Activated naive CD4-positive, alpha-beta T cell (primary cell): ENCODE results near the gene KRT8.
"Not testable (repeated sequence)": the region's sequence is repeated elsewhere in the genome, so short reads cannot be mapped to it uniquely, and the experiment has no call there.

Source experiments
- DNase-seq, 4 experiments: peaks; one replicate each; lab custom pipeline; 2025; lab: John Stamatoyannopoulos, UW

The KRT8 gene

GRCh38 chr12:52901715-52902541 lies 2.9 kb downstream of the KRT8 start:
- DNase-seq, result no peak

DNA sequence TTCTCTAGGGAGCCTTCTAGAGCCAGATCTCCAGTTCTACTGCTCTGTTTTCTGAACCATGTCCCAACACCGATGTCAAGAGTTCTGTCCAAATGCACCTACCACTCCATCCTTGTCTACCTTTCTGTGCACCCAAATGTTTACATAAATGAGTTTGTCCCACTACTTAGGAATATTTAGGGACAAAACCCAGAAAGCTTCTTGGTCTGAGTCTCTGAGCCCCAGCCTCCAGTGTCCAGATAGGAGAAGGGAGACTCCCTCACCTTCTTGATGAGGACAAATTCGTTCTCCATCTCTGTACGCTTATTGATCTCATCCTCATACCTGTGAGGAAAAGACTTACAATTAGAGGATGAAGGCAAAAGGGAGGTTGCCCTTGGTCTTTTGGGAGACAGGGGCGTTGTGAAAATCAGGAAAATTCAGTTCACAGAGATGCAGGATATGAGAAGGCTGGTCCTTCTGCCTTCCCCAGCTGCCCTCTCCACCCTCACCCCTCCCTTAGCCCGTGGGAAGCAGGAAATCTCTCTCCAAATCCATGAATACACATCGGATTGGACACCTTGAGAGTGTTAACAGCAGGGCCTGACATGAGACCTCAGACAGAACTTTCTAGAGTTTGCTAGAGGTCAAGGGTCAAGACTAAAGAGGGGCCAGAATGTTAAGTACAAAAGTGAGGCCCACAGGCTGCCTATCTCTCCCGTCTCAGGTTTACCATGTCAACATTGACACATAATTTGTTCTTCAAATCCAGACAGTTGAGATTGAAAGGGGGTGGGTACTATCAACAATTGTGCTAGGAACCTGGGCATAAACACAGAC lies 3.8 kb downstream of the KRT8 start:
- DNase-seq, result no peak

- DNase-seq, result no peak
Measured at GRCh38 chr12:52900166-52900895, 4.5 kb downstream of the KRT8 start.

DNA sequence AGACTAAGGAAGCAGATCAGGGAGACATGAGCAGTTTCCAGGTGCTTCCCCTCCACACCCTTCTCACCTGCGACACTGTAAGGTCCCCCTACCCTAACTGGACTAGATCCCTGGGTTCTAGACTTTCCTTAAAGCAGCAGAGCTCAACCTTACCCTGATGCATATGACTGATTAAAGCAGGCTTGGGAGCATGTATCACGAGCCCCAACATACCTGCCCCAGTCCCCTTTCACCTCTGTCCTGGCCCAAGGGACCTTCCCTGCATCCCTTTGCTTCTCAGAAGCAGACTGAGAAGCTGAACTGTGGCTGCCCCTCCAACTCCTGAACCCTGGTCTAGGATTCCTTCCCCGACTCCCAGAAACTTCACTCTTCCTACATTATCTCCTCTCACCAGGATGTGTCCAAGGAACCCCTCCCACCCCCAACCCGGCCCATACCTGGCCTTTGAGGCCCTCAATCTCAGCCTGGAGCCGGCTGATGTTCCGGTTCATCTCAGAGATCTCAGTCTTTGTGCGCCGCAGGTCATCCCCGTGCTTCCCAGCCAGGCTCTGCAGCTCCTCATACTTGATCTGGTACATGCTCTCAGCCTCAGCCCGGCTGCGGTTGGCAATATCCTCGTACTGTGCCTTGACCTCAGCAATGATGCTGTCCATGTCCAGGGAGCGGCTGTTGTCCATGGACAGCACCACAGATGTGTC lies 5.4 kb downstream of the KRT8 start:
- no peak for DNase-seq

GRCh38 chr12:52896190-52897100 lies 8.4 kb downstream of the KRT8 start:
- DNase-seq, result no peak

DNA sequence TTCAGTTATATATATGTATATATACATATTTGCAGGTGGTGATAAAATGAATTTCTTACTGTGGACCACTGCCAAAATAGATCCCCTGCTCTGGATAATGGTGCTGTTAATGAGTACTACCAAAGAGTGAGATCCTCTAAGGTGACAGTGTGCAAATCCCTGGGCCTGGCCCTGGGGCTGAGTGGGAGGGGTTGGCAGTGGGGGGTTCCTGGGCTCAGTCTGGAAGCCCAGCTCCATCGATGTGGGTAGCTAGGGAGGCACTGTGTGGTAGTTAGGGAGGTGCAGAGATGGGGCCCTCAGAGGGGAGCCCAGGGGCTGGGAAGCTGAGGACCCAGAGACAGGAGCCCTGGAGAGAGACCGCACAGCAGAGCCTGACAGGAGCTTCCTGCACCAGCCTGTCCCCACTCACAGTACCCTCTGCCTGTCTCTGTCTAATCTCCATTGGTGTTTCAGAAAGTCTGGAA lies 9.1 kb downstream of the KRT8 start:
- DNase-seq, result no peak

DNA sequence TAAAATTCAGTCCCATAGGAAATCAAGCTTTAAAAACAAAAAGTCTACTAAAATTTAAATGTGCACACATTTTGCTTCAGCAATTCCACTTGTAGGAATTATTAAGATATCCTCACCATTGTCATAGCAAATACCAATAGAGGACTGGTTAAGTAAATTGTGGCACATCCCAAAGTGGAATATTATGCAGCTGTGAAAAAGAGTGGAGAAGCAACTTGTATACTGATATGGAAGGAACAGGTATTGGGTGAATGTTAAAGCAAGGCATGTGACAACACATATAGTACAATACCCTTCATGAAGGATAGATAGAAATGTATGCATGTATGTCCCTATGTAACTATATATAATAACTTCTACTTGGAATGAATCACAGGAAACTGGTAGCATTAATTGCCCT lies 11.9 kb downstream of the KRT8 start:
- no peak for DNase-seq

DNA sequence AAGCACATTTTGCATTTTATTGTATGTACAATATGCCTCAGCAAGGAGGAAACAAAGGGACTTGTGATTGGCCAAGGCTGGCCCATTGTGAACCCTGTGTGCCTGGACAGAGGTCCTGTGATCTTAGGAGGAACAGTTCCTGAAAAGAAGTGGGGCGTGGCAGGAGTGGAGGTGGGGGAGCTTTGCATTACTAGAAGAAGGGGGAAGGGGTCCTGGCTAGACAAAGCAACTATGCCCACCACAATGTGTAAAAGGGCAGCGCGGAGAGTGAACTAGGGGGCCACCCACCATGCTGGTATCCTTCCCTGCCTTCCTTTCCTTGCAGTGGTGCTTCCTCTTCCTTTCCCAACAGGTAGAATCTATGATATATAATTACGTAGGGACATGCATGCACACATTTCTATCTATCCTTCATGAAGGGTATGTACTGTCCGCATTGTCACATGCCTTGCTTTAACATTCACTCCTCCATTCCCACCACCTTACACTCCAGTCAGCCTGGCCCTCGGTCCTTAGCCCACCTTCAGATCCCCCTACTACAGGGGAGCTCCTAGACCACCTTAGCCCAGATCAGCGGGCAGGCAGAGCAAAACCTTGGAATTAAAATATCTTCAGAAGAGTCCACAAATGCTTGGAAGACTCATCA lies 12.5 kb downstream of the KRT8 start:
- no peak for DNase-seq

- no peak for DNase-seq
Measured at GRCh38 chr12:52891044-52891443, 13.8 kb downstream of the KRT8 start.

DNA sequence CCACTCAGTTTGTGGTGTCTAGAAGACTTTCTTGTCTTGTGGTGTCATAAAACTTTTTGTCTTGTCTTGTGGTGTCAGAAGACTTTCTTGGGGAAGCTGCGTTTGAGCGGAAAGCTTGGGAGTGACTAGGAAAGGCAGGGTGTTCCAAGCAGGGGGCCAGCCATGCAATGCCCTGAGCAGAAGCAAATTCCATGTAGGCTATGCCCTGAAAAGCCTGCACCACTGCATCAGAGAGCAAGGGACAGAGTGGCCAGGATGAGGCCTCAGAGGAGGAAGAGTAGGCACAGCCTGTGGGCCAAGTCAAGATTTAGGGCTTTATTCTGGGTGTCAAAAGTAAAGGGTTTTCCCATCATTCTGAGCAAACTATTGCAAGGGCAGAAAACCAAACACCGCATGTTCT lies 14.5 kb downstream of the KRT8 start:
- DNase-seq, result no peak

DNA sequence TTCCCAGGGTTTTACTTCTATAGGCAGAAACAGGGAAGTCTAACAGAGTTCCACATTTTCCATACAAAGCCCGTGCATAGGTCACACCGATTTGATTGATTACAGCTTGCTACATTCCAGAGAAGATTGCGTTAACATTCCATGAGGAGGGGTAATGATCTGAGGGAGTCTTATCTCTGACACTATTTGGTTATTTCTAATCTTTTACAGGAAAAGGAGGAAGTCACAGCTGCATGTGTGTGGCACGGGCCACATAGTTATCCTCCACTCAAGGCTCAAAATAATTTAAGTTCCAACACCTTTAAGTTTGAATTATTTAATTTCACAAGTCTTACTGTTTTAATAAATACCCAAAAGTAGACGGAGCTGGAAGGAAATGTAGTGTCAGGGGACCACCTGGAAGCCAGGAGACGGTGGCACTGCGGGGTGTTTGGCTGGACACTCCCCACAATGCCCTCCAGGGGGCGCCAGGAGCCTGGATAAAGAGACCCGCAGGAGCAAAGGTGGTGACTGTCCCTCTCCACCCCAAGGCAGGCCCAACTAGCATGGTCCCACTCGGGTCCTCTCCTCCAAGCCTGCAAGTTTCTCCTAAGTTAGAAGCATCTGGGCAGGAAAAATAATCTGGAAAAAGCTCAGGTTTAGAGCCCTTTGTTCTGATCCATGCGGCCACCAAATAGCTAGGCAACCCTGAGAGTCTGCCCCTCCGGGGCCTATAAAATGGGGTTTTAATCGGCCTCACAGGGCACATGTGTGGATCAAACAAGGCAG lies 20.2 kb downstream of the KRT8 start:
- peak; percentile 78 to 87 (median 79) for DNase-seq

GRCh38 chr12:52880499-52880898 lies 24.4 kb downstream of the KRT8 start:
- DNase-seq, result not testable (repeated sequence)

- DNase-seq, result peak; percentile 27 to 77 (median 60)
Measured at GRCh38 chr12:52879394-52880351, 25.2 kb downstream of the KRT8 start.

GRCh38 chr12:52878507-52879393 lies 26.1 kb downstream of the KRT8 start:
- no peak for DNase-seq

DNA sequence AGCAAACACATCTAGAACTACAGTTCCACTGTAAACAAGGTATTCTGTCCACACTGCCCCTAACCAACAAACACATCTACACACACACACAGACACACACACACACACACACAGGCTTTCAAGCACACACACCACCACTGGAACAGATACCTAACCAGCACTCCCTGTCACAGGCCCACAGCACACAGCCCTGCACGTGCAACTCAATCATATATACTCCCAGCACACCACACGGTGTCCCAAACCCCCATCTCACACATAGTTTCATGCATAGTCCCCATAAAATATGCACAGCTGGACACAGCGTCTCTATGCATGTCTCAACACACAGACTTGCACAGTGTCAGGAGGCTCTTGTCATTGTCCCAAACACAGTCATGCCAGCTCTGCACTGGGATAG lies 27.6 kb downstream of the KRT8 start:
- DNase-seq, result no peak

DNA sequence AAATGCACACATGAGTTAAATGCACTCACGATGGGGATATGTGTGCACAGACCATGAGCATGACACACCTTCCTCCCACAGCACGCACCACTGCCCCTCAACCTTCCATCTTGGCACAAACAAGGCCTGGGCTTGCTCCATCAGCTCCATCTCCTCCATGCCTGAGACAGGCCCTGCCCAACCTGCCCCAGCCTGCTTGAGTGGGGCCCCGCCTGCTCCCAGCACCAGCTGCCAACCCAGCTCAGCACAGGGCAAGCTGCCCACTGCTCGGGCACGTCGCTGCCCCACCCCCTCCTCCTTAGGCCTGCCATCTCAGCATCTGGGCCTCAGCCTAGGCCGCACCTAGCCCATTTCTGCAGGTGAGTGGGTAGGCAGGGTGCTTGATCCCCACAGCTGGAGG lies 28.5 kb downstream of the KRT8 start:
- no peak for DNase-seq
